ENCODE data around the gene PTPRE. TPM values are rescaled to one million over a fixed set of nuclear protein-coding genes. Genes with fewer than 3 reads are reported as not detected.
"Not testable (repeated sequence)": the region's sequence is repeated elsewhere in the genome, so short reads cannot be mapped to it uniquely, and the experiment has no call there.

PTPRE gene
- total and polyA plus RNA-seq, 5 donors, result 6.7 to 21.1 (median 12.9) TPM

GRCh38 chr10:127986531-127987466, 79.9 kb downstream of the PTPRE start:
- no peaks in the 10 kb centered on the region for H3K9me3 ChIP-seq (ENCODE audit: control insufficient read depth, low read length)
- ATAC-seq (peak; percentile 36 to 69), DNase-seq (no peak)
- WGBS, result 62% methylated on average over 14 of the region's 14 CpGs
- peak overlapping the region; percentile 71 for H3K27ac ChIP-seq (ENCODE audit: low read length)
- H3K4me3 ChIP-seq (ENCODE audit: low read length), result no peak overlapping the region
- H3K27me3 ChIP-seq (ENCODE audit: control insufficient read depth, insufficient read depth), result no peaks in the 10 kb centered on the region
- H3K4me1 ChIP-seq (ENCODE audit: control insufficient read depth, insufficient read depth, low read length), result peaks cover 4% of the 10 kb centered on the region
- intact Hi-C loops (cut with DNase I), result no loop called here

DNA sequence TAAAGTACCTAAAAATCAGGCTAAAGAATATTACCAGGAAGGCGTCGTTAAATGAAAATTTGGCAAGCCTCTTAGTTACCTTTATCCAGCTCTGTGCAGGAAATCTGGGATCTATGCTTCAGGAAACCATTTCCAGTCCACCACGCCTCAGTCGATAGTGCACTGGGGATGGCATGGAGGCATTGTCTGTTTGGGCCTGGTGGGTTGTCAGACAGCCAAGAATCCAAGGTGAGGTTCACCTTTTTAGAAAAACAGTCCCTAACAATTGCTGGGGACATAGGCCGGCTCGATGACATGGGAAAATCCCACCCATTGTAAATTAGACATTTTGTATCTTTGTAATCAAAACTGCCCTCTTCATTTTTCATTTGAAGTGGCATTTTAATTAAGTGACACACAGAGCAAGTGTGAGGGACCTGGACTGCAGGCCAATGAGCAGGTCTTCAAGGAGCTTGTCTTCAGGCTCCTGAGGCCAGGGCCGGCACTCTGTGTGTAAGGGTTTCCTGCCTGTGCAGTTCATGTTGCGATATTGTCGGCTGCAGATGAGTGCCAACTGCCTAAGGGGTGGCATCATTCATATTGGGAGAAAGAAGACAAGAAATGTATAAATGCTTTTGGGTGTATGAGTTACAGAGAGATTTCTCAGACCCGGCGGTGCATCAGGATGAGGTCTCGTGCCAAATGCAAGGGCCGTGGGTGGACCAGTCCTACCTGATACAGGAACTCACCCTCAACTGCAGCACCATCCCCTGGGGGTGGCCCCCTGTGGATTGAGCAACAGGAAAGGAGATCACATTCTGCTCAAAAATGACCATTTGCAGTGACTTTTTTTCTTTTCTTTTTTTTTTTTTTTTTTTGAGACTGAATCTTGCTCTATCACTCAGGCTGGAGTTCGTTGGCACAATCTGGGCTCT, 80.8 kb downstream of the PTPRE start:
- ATAC-seq, result no peak
- H3K27me3 ChIP-seq (ENCODE audit: control insufficient read depth, insufficient read depth), result no peaks in the 10 kb centered on the region
- H3K4me1 ChIP-seq (ENCODE audit: control insufficient read depth, insufficient read depth, low read length), result peaks cover 4% of the 10 kb centered on the region
- H3K9me3 ChIP-seq (ENCODE audit: control insufficient read depth, low read length), result no peaks in the 10 kb centered on the region
- intact Hi-C loops (cut with DNase I), result no loop called here
- no peak overlapping the region for H3K4me3 ChIP-seq (ENCODE audit: low read length)
- WGBS, result 79% methylated on average over 14 of the region's 14 CpGs
- no peak for DNase-seq
- H3K27ac ChIP-seq (ENCODE audit: low read length), result peak overlapping the region; percentile 31

GRCh38 chr10:127989481-127990012, 82.6 kb downstream of the PTPRE start:
- no peak overlapping the region for H3K27ac ChIP-seq (ENCODE audit: low read length)
- peaks cover 8% of the 10 kb centered on the region for H3K4me1 ChIP-seq (ENCODE audit: control insufficient read depth, insufficient read depth, low read length)
- no peaks in the 10 kb centered on the region for H3K9me3 ChIP-seq (ENCODE audit: control insufficient read depth, low read length)
- intact Hi-C loops (cut with DNase I), result no loop called here
- H3K27me3 ChIP-seq (ENCODE audit: control insufficient read depth, insufficient read depth), result no peaks in the 10 kb centered on the region
- 27% methylated on average over 8 of the region's 8 CpGs for WGBS
- DNase-seq, result no peak
- no peak overlapping the region for H3K4me3 ChIP-seq (ENCODE audit: low read length)
- ATAC-seq, result no peak

DNA sequence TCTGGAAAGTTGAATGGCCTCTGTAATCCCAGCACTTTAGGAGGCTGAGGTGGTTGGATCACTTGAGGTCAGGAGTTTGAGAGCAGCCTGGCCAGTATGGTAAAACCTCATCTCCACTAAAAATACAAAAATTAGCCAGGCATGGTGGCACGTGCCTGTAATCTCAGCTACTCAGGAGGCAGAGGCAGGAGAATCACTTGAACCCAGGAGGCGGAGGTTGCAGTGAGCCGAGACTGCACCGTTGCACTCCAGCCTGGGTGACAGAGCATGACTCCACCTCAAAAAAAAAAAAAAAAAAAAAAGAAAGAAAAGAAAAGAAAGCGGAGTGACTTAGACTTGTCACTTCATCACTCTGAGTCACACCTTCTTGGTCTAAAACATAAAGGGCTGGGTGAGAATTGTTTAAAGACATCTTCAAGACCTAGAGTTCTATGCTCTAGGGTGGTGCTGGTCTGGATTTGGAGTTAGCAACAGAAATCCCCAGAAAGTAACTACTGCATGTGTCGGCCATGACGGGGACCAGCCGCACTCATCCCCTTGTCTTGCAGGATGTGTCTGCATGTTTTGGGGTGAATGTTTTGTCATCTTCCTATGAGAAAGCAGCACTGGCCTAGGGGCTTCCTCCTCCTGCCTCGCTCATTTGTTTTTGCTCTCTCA, 83.4 kb downstream of the PTPRE start:
- H3K27me3 ChIP-seq (ENCODE audit: control insufficient read depth, insufficient read depth); H3K4me3 ChIP-seq (ENCODE audit: low read length); H3K9me3 ChIP-seq (ENCODE audit: control insufficient read depth, low read length); ATAC-seq; H3K4me1 ChIP-seq (ENCODE audit: control insufficient read depth, insufficient read depth, low read length); intact Hi-C loops (cut with DNase I); H3K27ac ChIP-seq (ENCODE audit: low read length); DNase-seq: not testable (repeated sequence)
- WGBS, result 78% methylated on average over 9 of the region's 9 CpGs

- no peak for DNase-seq
- Histone ChIP-seq H3K27me3 (ENCODE audit: control insufficient read depth, insufficient read depth) (no peaks in the 10 kb centered on the region), H3K4me1 (ENCODE audit: control insufficient read depth, insufficient read depth, low read length) (peaks cover 8% of the 10 kb centered on the region), H3K4me3 (ENCODE audit: low read length) (no peak overlapping the region), H3K9me3 (ENCODE audit: control insufficient read depth, low read length) (no peaks in the 10 kb centered on the region), H3K27ac (ENCODE audit: low read length) (no peak overlapping the region)
- intact Hi-C loops (cut with DNase I), result no loop called here
- ATAC-seq, result peak in 1 of 2 donors; percentile 59
- WGBS, result 46% methylated on average over 15 of the region's 15 CpGs
Observed at GRCh38 chr10:127990846-127991542, 84.1 kb downstream of the PTPRE start.

DNA sequence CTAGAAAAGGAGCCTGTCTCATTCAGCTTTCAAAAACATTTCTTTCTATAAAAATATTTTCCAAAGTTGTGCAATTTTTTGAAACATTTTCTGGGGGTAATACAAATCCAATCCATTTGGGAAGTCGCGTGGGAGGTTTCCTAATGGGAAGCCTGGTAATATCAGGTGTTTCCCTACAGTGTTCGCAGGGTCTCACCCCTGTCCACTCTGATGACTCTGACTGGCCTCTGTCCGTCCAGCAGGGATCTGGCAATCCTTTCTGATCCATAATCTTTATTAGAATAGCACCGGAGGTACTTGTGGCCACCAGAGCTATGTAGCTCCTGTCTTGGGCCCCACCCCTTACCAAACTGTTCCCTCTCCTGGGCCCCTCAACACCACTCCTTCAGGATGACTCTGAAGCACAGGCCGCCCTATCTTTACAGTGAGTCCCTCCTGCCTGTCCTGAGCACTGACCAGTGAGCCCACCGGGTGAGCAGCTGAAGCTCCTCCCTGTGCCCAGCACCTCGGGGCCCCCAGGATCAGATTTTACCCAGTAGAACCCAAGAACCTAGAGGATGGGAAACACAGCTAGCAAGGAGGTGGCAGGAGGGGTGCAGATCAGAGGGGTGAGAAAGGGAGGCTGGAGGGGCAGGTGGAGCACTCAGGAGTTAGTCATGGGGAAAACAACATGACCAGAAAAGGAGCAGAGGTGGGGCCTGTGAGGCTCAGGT, 84.8 kb downstream of the PTPRE start:
- Histone ChIP-seq H3K4me3 (ENCODE audit: low read length) (no peak overlapping the region), H3K27me3 (ENCODE audit: control insufficient read depth, insufficient read depth) (no peaks in the 10 kb centered on the region), H3K9me3 (ENCODE audit: control insufficient read depth, low read length) (no peaks in the 10 kb centered on the region), H3K4me1 (ENCODE audit: control insufficient read depth, insufficient read depth, low read length) (peaks cover 8% of the 10 kb centered on the region), H3K27ac (ENCODE audit: low read length) (no peak overlapping the region)
- intact Hi-C loops (cut with DNase I), result no loop called here
- ATAC-seq, result peak in 1 of 2 donors; percentile 7
- 78% methylated on average over 8 of the region's 8 CpGs for WGBS
- no peak for DNase-seq

DNA sequence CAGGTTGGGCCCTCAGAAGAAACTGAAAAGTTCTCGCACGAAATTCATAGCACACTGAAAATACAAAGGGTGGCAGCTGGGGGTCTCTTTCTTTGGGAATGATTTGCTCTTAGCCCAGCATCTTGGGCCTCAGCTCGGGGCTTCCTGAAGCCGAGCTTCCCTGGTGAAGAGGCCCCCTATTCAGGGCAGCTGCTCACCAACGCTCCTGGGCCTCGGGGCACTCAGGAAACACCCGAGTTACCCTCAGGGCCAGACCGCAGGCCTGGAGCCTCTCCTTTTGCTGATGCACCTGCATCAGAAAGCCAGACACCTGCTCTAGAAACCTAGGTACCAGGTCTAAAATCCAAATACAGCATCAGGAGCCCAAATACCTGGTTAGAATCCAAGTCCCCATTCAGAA, 85.5 kb downstream of the PTPRE start:
- H3K27ac ChIP-seq (ENCODE audit: low read length), result no peak overlapping the region
- H3K27me3 ChIP-seq (ENCODE audit: control insufficient read depth, insufficient read depth), result no peaks in the 10 kb centered on the region
- H3K4me1 ChIP-seq (ENCODE audit: control insufficient read depth, insufficient read depth, low read length), result peaks cover 10% of the 10 kb centered on the region
- intact Hi-C loops (cut with DNase I), result no loop called here
- 90% methylated on average over 8 of the region's 8 CpGs for WGBS
- no peaks in the 10 kb centered on the region for H3K9me3 ChIP-seq (ENCODE audit: control insufficient read depth, low read length)
- ATAC-seq (no peak), DNase-seq (no peak)
- H3K4me3 ChIP-seq (ENCODE audit: low read length), result no peak overlapping the region

DNA sequence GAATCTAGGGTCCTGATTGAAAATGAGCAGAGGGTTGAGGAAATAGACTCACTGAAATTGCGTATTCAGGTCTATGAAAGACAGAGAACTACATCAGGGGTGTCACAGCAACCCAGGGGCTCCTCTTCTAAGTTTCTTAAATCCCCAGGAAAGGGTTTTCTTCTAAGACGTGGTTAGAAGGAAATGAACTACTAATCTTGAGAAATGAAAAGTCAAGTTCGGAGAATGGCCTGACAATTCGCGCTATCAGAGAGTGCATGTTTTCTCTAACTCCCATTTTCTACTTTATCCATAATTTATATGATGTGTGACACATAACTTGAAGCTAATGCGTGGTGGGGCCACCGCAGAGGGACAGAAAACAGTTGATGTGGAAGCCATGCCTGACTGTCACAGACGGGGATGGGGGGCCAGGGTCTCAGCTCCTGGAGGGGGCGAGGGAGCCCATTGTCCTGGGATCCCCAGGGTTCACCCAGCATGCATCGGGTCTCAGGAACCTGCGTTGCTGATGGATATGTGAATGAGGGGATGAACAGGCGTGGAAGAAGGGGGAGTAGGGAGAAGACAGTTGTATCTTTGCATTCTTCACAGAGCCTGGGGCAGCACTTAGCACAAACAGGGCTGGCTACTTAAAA, 86.3 kb downstream of the PTPRE start:
- no peak for ATAC-seq
- intact Hi-C loops (cut with DNase I), result no loop called here
- 92% methylated on average over 12 of the region's 12 CpGs for WGBS

DNA sequence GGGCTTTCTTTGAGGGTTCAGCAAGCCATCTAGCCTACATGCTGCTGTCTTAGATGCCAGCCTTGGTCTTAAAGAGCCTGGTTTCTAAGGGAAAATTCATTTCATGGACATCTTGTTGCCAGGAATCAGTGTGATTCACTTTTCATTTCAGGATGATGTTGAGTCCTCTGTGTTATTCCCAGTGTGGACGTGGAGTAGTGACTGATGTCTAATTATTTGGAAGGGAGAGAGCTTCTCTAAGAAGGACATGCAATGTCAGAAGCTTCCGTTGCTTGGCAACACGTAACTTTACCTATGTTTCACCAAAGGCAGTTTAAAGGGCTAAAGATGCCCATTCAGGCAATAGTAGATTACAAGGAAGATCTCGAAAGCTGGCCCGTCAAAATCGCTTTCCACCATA, 89.0 kb downstream of the PTPRE start:
- WGBS, result 94% methylated on average over 6 of the region's 6 CpGs
- H3K4me3 ChIP-seq (ENCODE audit: low read length), result no peak overlapping the region
- H3K27me3 ChIP-seq (ENCODE audit: control insufficient read depth, insufficient read depth), result no peaks in the 10 kb centered on the region
- DNase-seq (no peak), ATAC-seq (no peak)
- intact Hi-C loops (cut with DNase I), result no loop called here
- H3K4me1 ChIP-seq (ENCODE audit: control insufficient read depth, insufficient read depth, low read length), result peaks cover 9% of the 10 kb centered on the region
- no peaks in the 10 kb centered on the region for H3K9me3 ChIP-seq (ENCODE audit: control insufficient read depth, low read length)
- peak overlapping the region; percentile 36 for H3K27ac ChIP-seq (ENCODE audit: low read length)

More for the DNA sequence above, 86.3 kb downstream of the PTPRE start:
- H3K27me3 ChIP-seq (ENCODE audit: control insufficient read depth, insufficient read depth), result no peaks in the 10 kb centered on the region
- H3K27ac ChIP-seq (ENCODE audit: low read length), result no peak overlapping the region
- DNase-seq, result no peak
- H3K9me3 ChIP-seq (ENCODE audit: control insufficient read depth, low read length), result no peaks in the 10 kb centered on the region
- H3K4me3 ChIP-seq (ENCODE audit: low read length), result no peak overlapping the region
- peaks cover 13% of the 10 kb centered on the region for H3K4me1 ChIP-seq (ENCODE audit: control insufficient read depth, insufficient read depth, low read length)

All from right cardiac atrium (tissue), 5 donors.